AG10803 (cell line): ENCODE data around the gene ATOSA.

Experiments used
- DNase-seq: peaks from one replicate; pipeline ENCODE4 v3.0.0; 2010; ENCODE audit warnings: low read depth
- H3K4me3 ChIP-seq: 2 replicates; pipeline ENCODE4 v1.5.1; 2011; ENCODE audit warnings: mild to moderate bottlenecking, low read length, control low read depth
- CTCF ChIP-seq: conservative IDR thresholded peaks from 2 replicates; pipeline ENCODE4 v1.5.1; 2011; ENCODE audit warnings: mild to moderate bottlenecking, low read length, control low read depth, inconsistent platforms

The ATOSA gene

GRCh38 chr15:52670087-52670486 is 9.1 kb downstream of the ATOSA start:
- no peak overlapping the region for H3K4me3 ChIP-seq
- no peak for TF ChIP-seq CTCF
- DNase-seq: no peak

GRCh38 chr15:52668133-52668532 is 11.1 kb downstream of the ATOSA start:
- no peak for DNase-seq
- TF ChIP-seq CTCF: no peak
- H3K4me3 ChIP-seq: no peak overlapping the region

GRCh38 chr15:52667597-52667996 is 11.6 kb downstream of the ATOSA start:
- no peak for DNase-seq
- TF ChIP-seq CTCF: no peak
- H3K4me3 ChIP-seq: no peak overlapping the region

GRCh38 chr15:52663536-52664294 is 15.5 kb downstream of the ATOSA start:
- DNase-seq: no peak
- H3K4me3 ChIP-seq: no peak overlapping the region
- TF ChIP-seq CTCF: no peak

- no peak overlapping the region for H3K4me3 ChIP-seq
- no peak for TF ChIP-seq CTCF
- no peak for DNase-seq
Measured at GRCh38 chr15:52661909-52662308, 17.3 kb downstream of the ATOSA start.

GRCh38 chr15:52660192-52660591 is 19.0 kb downstream of the ATOSA start:
- H3K4me3 ChIP-seq: no peak overlapping the region
- TF ChIP-seq CTCF: no peak
- DNase-seq: no peak

GRCh38 chr15:52658955-52659354 is 20.2 kb downstream of the ATOSA start:
- no peak for TF ChIP-seq CTCF

More at GRCh38 chr15:52658955-52659354, 20.2 kb downstream of the ATOSA start:
- no peak overlapping the region for H3K4me3 ChIP-seq
- DNase-seq: no peak
